ENCODE results near the gene ZBTB7B.
A peak's percentile ranks its signal among the peaks of the same experiment; 100 is the strongest.

ZBTB7B gene

DNA sequence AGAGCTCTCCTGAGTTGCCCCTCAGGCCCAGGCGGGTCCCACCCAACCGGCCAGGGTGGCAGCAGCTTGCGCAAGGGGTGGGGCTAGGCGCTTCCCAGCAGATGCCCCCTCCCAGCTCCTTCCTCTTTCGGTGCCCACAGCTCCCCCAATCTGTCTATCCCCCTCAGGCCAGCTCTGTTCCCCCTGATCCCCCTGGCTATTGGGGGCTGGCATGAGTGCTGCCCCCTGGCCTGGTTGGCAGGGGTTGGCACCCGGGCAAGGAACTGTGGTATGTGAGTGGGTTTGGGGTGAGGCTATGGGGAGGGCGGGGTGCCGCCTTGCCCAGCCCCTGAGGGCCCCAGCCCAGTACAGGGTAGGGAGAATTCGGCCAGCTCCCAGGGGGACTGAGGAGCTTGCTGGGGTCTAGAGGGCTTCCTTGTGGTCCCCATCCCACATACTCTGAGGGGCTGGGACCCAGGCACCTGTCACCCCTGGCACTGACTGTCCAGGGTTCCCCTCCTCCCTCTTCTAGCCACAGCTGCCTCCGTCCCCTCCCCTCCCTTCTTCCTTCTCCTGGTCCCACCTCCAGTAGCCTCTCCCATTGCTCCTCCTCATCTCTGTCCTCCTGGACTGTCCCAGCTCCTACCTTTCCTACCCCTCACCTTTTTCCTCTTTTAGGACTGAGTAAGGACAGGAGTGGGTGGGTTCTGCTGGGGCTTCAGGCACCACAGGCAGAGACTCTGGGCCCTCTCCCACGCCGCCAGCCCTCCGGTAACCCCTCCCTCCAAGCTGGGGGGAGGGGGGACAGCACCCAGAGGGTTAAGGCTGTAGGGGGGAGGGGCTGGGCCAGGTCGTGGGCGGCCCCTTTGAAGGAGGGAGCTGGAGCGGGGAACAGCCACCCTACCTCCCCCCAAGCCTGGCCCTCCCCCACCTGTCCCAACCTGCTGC lies 5.7 kb downstream of the ZBTB7B start:
- Histone ChIP-seq H3K9me3 (ENCODE audit: control insufficient read depth in 1 of 2, low read length in 2 of 2) (no peaks in the 10 kb centered on the region), H3K4me1 (ENCODE audit: control insufficient read depth in 1 of 2, insufficient read depth in 2 of 2, low read length in 2 of 2) (peaks cover 35 to 54% of the 10 kb centered on the region in 2 donors), H3K27me3 (ENCODE audit: low read depth, low read length) (no peaks in the 10 kb centered on the region), H3K4me3 (ENCODE audit: low read depth in 1 of 2, low read length in 2 of 2) (peak overlapping the region; percentile 30 to 53), H3K27ac (ENCODE audit: low read length) (peak overlapping the region; percentile 86), H3K36me3 (ENCODE audit: control insufficient read depth in 1 of 2, insufficient read depth in 2 of 2, low read length in 2 of 2) (no peaks in the 10 kb centered on the region)

DNA sequence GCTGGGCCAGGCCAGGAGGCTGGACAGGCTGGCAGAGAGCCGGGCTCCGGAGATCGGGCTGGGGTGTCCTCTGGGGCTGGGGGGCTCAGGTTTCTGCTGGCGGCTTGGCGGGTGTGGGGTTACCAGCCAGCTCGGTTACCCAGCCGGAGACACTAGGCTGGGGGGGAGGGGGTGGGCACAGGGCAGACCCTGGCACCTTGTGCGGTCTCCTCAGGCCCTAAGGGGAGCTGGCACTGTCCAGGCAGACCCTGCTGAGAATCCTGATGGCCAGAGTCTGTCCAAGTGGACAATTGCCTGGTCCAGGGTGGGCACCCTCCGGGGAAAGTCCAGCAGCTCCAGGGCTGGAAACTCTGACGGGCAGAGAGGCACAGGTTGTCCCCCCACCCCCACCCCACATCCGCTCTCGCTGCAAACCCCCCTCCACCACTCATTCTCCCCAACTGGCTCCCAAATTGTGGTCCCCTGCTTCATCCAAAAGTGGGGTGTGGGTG lies 6.7 kb downstream of the ZBTB7B start:
- Histone ChIP-seq H3K4me1 (ENCODE audit: control insufficient read depth in 1 of 2, insufficient read depth in 2 of 2, low read length in 2 of 2) (peaks cover 35 to 48% of the 10 kb centered on the region in 2 donors), H3K27ac (ENCODE audit: low read length) (peak overlapping the region; percentile 86), H3K27me3 (ENCODE audit: low read depth, low read length) (no peaks in the 10 kb centered on the region), H3K9me3 (ENCODE audit: control insufficient read depth in 1 of 2, low read length in 2 of 2) (no peaks in the 10 kb centered on the region), H3K36me3 (ENCODE audit: control insufficient read depth in 1 of 2, insufficient read depth in 2 of 2, low read length in 2 of 2) (peaks cover 0 to 3% of the 10 kb centered on the region in 2 donors), H3K4me3 (ENCODE audit: low read depth in 1 of 2, low read length in 2 of 2) (peak overlapping the region; percentile 27 to 53)

GRCh38 chr1:155009742-155010141 lies 7.1 kb downstream of the ZBTB7B start:
- Histone ChIP-seq H3K27me3 (ENCODE audit: low read depth, low read length) (no peaks in the 10 kb centered on the region), H3K9me3 (ENCODE audit: control insufficient read depth in 1 of 2, low read length in 2 of 2) (no peaks in the 10 kb centered on the region), H3K4me1 (ENCODE audit: control insufficient read depth in 1 of 2, insufficient read depth in 2 of 2, low read length in 2 of 2) (peaks cover 35 to 43% of the 10 kb centered on the region in 2 donors), H3K4me3 (ENCODE audit: low read depth in 1 of 2, low read length in 2 of 2) (peak overlapping the region; percentile 2 to 27), H3K27ac (ENCODE audit: low read length) (no peak overlapping the region), H3K36me3 (ENCODE audit: control insufficient read depth in 1 of 2, insufficient read depth in 2 of 2, low read length in 2 of 2) (peaks cover 0 to 8% of the 10 kb centered on the region in 2 donors)

DNA sequence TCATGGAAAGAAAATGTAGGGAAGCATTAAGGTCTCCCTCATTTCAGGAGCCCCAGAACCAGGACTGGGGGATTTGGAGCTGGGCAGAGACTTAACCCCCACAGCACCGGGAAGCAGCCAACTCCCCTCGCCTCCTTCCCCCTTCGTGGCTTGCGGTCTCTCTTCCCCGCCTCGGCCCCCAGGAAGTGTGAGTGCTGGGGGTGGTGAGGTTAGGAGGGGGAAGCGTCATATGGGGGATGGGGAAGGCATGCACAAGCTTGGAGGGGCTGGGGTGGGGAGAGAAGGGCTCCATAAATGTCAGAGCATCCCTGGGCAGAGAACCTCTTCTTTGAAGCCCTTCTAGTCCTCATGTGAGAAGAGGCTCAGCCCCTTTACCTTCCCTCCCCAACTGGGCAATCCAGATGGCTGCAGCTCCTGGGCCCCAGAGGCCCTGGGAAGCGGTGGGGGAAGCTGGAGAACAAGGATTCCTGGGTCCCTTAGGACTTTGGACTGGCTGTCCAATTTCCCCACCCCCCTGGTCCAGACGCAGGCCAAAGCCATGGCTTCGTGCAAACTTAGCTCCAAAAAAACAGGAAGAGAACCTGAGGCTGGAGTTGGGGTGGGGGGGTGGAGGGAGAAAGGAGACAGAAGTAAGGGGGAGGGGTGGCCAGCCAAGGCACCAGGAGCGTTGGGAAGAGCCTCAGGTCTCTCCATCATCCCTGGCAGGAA lies 7.8 kb downstream of the ZBTB7B start:
- H3K4me1 ChIP-seq (ENCODE audit: control insufficient read depth in 1 of 2, insufficient read depth in 2 of 2, low read length in 2 of 2) = peaks cover 35 to 37% of the 10 kb centered on the region in 2 donors
- H3K27me3 ChIP-seq (ENCODE audit: low read depth, low read length) = no peaks in the 10 kb centered on the region
- peak overlapping the region; percentile 56 for H3K27ac ChIP-seq (ENCODE audit: low read length)
- peaks cover 0 to 14% of the 10 kb centered on the region in 2 donors for H3K36me3 ChIP-seq (ENCODE audit: control insufficient read depth in 1 of 2, insufficient read depth in 2 of 2, low read length in 2 of 2)
- H3K4me3 ChIP-seq (ENCODE audit: low read depth in 1 of 2, low read length in 2 of 2) = peak overlapping the region; percentile 2 to 27
- H3K9me3 ChIP-seq (ENCODE audit: control insufficient read depth in 1 of 2, low read length in 2 of 2) = no peaks in the 10 kb centered on the region

GRCh38 chr1:155011004-155011416 lies 8.4 kb downstream of the ZBTB7B start:
- H3K9me3 ChIP-seq (ENCODE audit: control insufficient read depth in 1 of 2, low read length in 2 of 2) = no peaks in the 10 kb centered on the region
- H3K4me3 ChIP-seq (ENCODE audit: low read depth in 1 of 2, low read length in 2 of 2) = no peak overlapping the region
- H3K27me3 ChIP-seq (ENCODE audit: low read depth, low read length) = no peaks in the 10 kb centered on the region
- peak overlapping the region; percentile 56 for H3K27ac ChIP-seq (ENCODE audit: low read length)
- peaks cover 31 to 38% of the 10 kb centered on the region in 2 donors for H3K4me1 ChIP-seq (ENCODE audit: control insufficient read depth in 1 of 2, insufficient read depth in 2 of 2, low read length in 2 of 2)
- peaks cover 4 to 19% of the 10 kb centered on the region in 2 donors for H3K36me3 ChIP-seq (ENCODE audit: control insufficient read depth in 1 of 2, insufficient read depth in 2 of 2, low read length in 2 of 2)

DNA sequence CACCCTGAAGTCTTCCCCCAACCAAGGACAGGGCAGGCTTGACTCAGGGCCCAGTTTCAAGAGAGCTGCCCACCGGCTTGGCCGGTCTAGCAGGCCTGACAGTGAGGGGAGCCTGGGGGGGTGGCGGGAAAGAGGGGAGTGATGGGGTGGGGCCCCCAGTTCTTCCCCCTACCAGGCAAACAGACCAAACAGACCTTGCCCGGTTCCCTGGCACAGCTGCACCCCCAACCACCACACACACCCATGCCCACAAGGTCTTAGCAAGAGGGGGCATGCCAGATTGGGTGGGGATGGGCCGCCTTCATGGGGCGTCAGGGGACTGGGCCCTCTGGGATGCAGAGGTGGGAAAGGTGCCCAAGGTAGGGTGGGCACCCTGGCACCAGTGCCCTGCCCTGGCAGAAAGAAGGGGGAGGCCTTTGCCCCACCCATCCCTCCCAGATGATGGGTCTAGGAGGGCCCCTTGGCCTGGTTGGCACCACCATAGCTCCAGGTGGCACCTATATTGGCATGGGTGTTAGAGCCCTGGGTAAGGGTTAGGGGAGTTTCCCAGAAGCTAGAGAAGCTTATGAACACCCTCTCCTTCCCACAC lies 8.9 kb downstream of the ZBTB7B start:
- Histone ChIP-seq H3K36me3 (ENCODE audit: control insufficient read depth in 1 of 2, insufficient read depth in 2 of 2, low read length in 2 of 2) (peaks cover 4 to 23% of the 10 kb centered on the region in 2 donors), H3K27ac (ENCODE audit: low read length) (peak overlapping the region; percentile 56), H3K4me1 (ENCODE audit: control insufficient read depth in 1 of 2, insufficient read depth in 2 of 2, low read length in 2 of 2) (peaks cover 31 to 33% of the 10 kb centered on the region in 2 donors)

DNA sequence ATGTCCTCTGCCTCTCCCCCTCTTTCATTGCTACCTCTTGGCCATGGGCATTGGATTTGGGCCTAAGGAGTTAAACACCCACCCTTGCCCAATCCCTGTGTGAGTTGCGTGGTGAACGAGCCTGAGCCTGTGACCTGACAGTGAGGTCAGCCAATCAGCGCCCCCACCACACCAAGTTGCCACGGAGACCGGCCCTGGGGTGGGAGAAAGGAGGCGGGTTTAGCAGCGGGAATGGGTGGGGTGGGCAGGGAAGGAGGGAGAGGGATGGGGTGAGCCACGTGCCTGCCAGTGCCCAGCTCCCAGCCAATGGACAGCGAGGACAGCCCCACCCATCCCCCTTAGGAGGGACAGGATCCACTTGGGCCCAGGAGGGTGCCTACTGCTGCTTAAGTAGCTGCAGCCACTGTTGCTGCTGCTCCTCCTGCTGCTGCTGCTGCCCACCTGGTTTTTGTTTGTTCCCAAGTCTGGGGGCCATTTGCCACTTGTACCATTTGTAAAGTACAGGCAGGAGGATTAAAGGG lies 9.5 kb downstream of the ZBTB7B start:
- peak overlapping the region; percentile 74 for H3K27ac ChIP-seq (ENCODE audit: low read length)
- no peaks in the 10 kb centered on the region for H3K9me3 ChIP-seq (ENCODE audit: control insufficient read depth in 1 of 2, low read length in 2 of 2)
- peaks cover 4 to 23% of the 10 kb centered on the region in 2 donors for H3K36me3 ChIP-seq (ENCODE audit: control insufficient read depth in 1 of 2, insufficient read depth in 2 of 2, low read length in 2 of 2)
- peaks cover 28 to 34% of the 10 kb centered on the region in 2 donors for H3K4me1 ChIP-seq (ENCODE audit: control insufficient read depth in 1 of 2, insufficient read depth in 2 of 2, low read length in 2 of 2)
- H3K4me3 ChIP-seq (ENCODE audit: low read depth in 1 of 2, low read length in 2 of 2) = no peak overlapping the region
- no peaks in the 10 kb centered on the region for H3K27me3 ChIP-seq (ENCODE audit: low read depth, low read length)

More for the DNA sequence above, 8.9 kb downstream of the ZBTB7B start:
- H3K27me3 ChIP-seq (ENCODE audit: low read depth, low read length) = no peaks in the 10 kb centered on the region
- H3K9me3 ChIP-seq (ENCODE audit: control insufficient read depth in 1 of 2, low read length in 2 of 2) = no peaks in the 10 kb centered on the region
- H3K4me3 ChIP-seq (ENCODE audit: low read depth in 1 of 2, low read length in 2 of 2) = no peak overlapping the region

GRCh38 chr1:155012776-155013602 lies 10.4 kb downstream of the ZBTB7B start:
- Histone ChIP-seq H3K36me3 (ENCODE audit: control insufficient read depth in 1 of 2, insufficient read depth in 2 of 2, low read length in 2 of 2) (peaks cover 4 to 23% of the 10 kb centered on the region in 2 donors), H3K4me3 (ENCODE audit: low read depth in 1 of 2, low read length in 2 of 2) (no peak overlapping the region), H3K27ac (ENCODE audit: low read length) (peak overlapping the region; percentile 74), H3K9me3 (ENCODE audit: control insufficient read depth in 1 of 2, low read length in 2 of 2) (no peaks in the 10 kb centered on the region), H3K27me3 (ENCODE audit: low read depth, low read length) (no peaks in the 10 kb centered on the region), H3K4me1 (ENCODE audit: control insufficient read depth in 1 of 2, insufficient read depth in 2 of 2, low read length in 2 of 2) (peaks cover 22 to 37% of the 10 kb centered on the region in 2 donors)

DNA sequence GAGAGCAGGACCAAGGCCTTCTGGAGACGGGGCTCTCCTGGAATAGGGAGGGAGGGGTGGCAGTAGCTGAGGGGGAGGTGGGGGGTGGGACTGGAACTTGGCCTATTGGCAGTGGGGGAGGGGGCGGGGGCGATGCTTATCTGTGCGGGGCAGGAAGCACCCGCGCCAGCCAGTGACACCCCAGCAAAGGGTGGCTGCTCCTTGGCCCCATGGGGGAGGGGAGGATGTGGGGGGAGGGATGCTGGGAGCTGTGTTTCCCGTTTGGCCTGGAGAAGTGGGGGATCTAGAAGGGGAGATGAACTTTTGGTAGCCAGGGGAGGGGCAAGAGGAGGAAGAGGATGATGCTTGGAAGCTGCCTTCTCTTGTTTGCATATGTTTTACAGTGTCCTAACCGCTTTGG lies 11.0 kb downstream of the ZBTB7B start:
- H3K27me3 ChIP-seq (ENCODE audit: low read depth, low read length) = no peaks in the 10 kb centered on the region
- peaks cover 4 to 23% of the 10 kb centered on the region in 2 donors for H3K36me3 ChIP-seq (ENCODE audit: control insufficient read depth in 1 of 2, insufficient read depth in 2 of 2, low read length in 2 of 2)
- no peaks in the 10 kb centered on the region for H3K9me3 ChIP-seq (ENCODE audit: control insufficient read depth in 1 of 2, low read length in 2 of 2)
- H3K4me1 ChIP-seq (ENCODE audit: control insufficient read depth in 1 of 2, insufficient read depth in 2 of 2, low read length in 2 of 2) = peaks cover 22 to 40% of the 10 kb centered on the region in 2 donors
- H3K27ac ChIP-seq (ENCODE audit: low read length) = peak overlapping the region; percentile 74
- no peak overlapping the region for H3K4me3 ChIP-seq (ENCODE audit: low read depth in 1 of 2, low read length in 2 of 2)
